ENCODE data around the gene INPP1.

The INPP1 gene

DNA sequence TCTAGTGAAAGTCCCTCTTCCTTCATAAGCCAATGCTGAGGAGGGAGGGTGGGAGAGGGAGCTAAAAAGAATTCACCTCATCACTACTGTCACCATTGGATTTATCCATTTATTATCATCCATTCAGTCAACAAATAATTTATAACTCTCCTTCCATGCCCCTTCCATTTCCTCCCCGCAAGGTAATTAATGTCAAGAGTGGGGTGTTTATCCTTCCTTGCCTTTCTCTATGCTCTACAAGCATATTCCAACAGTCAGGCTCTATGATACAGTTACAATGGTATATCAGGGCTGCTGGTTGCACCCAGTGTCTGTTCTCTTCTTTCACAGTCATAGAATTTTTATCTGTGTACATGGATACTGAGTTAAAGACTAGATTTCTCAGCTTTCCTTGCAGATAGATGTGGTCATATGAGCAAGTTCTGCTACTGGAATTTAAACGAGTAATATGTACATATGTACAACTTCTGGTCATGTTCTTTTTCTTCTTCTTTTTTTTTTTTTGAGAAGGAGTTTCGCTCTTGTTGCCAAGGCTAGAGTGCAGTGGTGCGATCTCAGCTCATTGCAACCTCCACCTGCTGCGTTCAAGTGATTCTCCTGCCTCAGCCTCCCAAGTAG lies 59.7 kb downstream of the INPP1 start:
- no peaks in the 10 kb centered on the region for H4K20me1 ChIP-seq (ENCODE audit: insufficient read depth, low read length)

DNA sequence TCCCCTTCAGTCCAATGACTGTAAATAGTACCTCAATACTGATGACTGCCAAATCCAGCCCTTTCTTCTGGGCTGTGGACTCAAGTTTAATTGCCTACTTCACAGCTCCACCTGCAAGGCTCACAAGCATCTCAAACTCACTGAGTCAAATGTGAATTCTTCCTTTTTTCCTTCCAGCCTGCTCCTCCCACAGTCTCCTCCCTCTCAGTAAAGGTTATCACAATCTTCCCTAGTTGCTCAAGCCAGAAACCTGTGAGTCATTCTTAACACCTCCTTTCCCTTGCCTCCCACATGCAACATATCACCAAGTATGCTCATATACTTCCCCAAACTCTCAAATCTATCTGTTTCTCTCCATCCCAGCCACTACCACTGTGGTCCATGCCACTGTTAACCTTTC lies 61.1 kb downstream of the INPP1 start:
- Histone ChIP-seq H3K27me3 (replicated peaks; ENCODE audit: insufficient read depth, low read length) (no peaks in the 10 kb centered on the region), H3F3A (ENCODE audit: insufficient read depth, low read length) (no peaks in the 10 kb centered on the region), H3K4me1 (ENCODE audit: low read length) (peaks cover 8% of the 10 kb centered on the region; the same call in 1 of the 2 replicates), H3K9ac (ENCODE audit: low read length) (no peak overlapping the region), H3K36me3 (replicated peaks; ENCODE audit: insufficient read depth, low read length) (no peaks in the 10 kb centered on the region), H3K9me2 (replicated peaks; ENCODE audit: insufficient read depth, low read length) (no peaks in the 10 kb centered on the region), H2AFZ (ENCODE audit: low read length) (no peak overlapping the region), H3K9me3 (replicated peaks; ENCODE audit: insufficient read depth, low read length) (no peaks in the 10 kb centered on the region), H3K4me3 (ENCODE audit: low read length) (no peak overlapping the region), H4K20me1 (ENCODE audit: insufficient read depth, low read length) (no peaks in the 10 kb centered on the region), H3K4me2 (ENCODE audit: low read depth, low read length) (no peak overlapping the region), H3K79me2 (ENCODE audit: low read length) (peaks cover 5% of the 10 kb centered on the region), H3K27ac (ENCODE audit: low read length) (no peak overlapping the region)
- no peak for TF ChIP-seq EZH2phosphoT487 (IDR thresholded peaks at IDR 0.05; ENCODE audit: low read length)
- no peak for TF ChIP-seq EZH2 (optimal IDR thresholded peaks at IDR 0.05; ENCODE audit: low read depth, low read length)
- TF ChIP-seq, protein P1, sequence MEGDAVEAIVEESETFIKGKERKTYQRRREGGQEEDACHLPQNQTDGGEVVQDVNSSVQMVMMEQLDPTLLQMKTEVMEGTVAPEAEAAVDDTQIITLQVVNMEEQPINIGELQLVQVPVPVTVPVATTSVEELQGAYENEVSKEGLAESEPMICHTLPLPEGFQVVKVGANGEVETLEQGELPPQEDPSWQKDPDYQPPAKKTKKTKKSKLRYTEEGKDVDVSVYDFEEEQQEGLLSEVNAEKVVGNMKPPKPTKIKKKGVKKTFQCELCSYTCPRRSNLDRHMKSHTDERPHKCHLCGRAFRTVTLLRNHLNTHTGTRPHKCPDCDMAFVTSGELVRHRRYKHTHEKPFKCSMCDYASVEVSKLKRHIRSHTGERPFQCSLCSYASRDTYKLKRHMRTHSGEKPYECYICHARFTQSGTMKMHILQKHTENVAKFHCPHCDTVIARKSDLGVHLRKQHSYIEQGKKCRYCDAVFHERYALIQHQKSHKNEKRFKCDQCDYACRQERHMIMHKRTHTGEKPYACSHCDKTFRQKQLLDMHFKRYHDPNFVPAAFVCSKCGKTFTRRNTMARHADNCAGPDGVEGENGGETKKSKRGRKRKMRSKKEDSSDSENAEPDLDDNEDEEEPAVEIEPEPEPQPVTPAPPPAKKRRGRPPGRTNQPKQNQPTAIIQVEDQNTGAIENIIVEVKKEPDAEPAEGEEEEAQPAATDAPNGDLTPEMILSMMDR (IDR thresholded peaks at IDR 0.05; ENCODE audit: low read length) = no peak
- DNase-seq = no peak

More for the DNA sequence above, 59.7 kb downstream of the INPP1 start:
- no peak overlapping the region for H3K4me3 ChIP-seq (ENCODE audit: low read length)
- H2AFZ ChIP-seq (ENCODE audit: low read length) = no peak overlapping the region
- H3K27ac ChIP-seq (ENCODE audit: low read length) = no peak overlapping the region
- no peaks in the 10 kb centered on the region for H3K9me3 ChIP-seq (replicated peaks; ENCODE audit: insufficient read depth, low read length)
- H3K27me3 ChIP-seq (replicated peaks; ENCODE audit: insufficient read depth, low read length) = no peaks in the 10 kb centered on the region
- H3K36me3 ChIP-seq (replicated peaks; ENCODE audit: insufficient read depth, low read length) = no peaks in the 10 kb centered on the region
- H3K9me2 ChIP-seq (replicated peaks; ENCODE audit: insufficient read depth, low read length) = no peaks in the 10 kb centered on the region
- no peak overlapping the region for H3K9ac ChIP-seq (ENCODE audit: low read length)
- no peak for TF ChIP-seq EZH2phosphoT487 (IDR thresholded peaks at IDR 0.05; ENCODE audit: low read length)
- TF ChIP-seq EZH2 (optimal IDR thresholded peaks at IDR 0.05; ENCODE audit: low read depth, low read length) = no peak
- TF ChIP-seq, protein P1 (IDR thresholded peaks at IDR 0.05; ENCODE audit: low read length) = no peak
- 0 out of 2 replicates have a peak, but pooled peaks cover 3% of the 10 kb centered on the region for H3K4me1 ChIP-seq (ENCODE audit: low read length)
- H3K4me2 ChIP-seq (ENCODE audit: low read depth, low read length) = no peak overlapping the region
- H3F3A ChIP-seq (ENCODE audit: insufficient read depth, low read length) = no peaks in the 10 kb centered on the region
- DNase-seq = no peak
- H3K79me2 ChIP-seq (ENCODE audit: low read length) = no peaks in the 10 kb centered on the region

DNA sequence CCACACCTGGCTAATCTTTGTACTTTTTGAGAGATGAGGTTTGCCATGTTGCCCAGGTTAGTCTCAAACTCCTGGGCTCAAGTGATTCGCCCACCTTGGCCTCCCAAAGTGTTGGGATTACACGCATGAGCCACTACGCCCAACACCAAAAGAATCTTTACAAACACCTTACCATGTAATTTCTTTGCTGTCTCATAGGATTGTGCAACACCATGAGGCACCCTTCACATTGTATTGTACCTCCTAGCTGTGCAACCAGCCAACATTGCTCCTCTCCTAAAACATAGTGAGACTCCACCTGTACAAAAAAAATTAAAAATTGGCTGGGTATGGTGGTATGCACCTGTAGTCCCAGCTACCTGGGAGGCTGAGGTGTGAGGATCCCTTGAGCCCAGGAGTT lies 61.7 kb downstream of the INPP1 start:
- no peak overlapping the region for H3K4me3 ChIP-seq (ENCODE audit: low read length)
- no peak overlapping the region for H3K27ac ChIP-seq (ENCODE audit: low read length)
- H3K4me2 ChIP-seq (ENCODE audit: low read depth, low read length) = no peak overlapping the region
- H3K9me2 ChIP-seq (replicated peaks; ENCODE audit: insufficient read depth, low read length) = no peaks in the 10 kb centered on the region
- no peaks in the 10 kb centered on the region for H3F3A ChIP-seq (ENCODE audit: insufficient read depth, low read length)
- H4K20me1 ChIP-seq (ENCODE audit: insufficient read depth, low read length) = no peaks in the 10 kb centered on the region
- peaks cover 11% of the 10 kb centered on the region; the same call in 1 of the 2 replicates for H3K4me1 ChIP-seq (ENCODE audit: low read length)
- no peak overlapping the region for H3K9ac ChIP-seq (ENCODE audit: low read length)
- H2AFZ ChIP-seq (ENCODE audit: low read length) = no peak overlapping the region
- TF ChIP-seq EZH2 (optimal IDR thresholded peaks at IDR 0.05; ENCODE audit: low read depth, low read length) = no peak
- TF ChIP-seq EZH2phosphoT487 (IDR thresholded peaks at IDR 0.05; ENCODE audit: low read length) = no peak
- TF ChIP-seq, protein P1 (IDR thresholded peaks at IDR 0.05; ENCODE audit: low read length) = no peak
- no peaks in the 10 kb centered on the region for H3K36me3 ChIP-seq (replicated peaks; ENCODE audit: insufficient read depth, low read length)
- DNase-seq = no peak
- no peaks in the 10 kb centered on the region for H3K27me3 ChIP-seq (replicated peaks; ENCODE audit: insufficient read depth, low read length)
- no peaks in the 10 kb centered on the region for H3K9me3 ChIP-seq (replicated peaks; ENCODE audit: insufficient read depth, low read length)
- peaks cover 11% of the 10 kb centered on the region for H3K79me2 ChIP-seq (ENCODE audit: low read length)

Data from MM.1S (cell line).